ENCODE measurements around the gene GRAMD4.
A peak's percentile ranks its signal among the peaks of the same experiment; 100 is the strongest.

Gene GRAMD4

DNA sequence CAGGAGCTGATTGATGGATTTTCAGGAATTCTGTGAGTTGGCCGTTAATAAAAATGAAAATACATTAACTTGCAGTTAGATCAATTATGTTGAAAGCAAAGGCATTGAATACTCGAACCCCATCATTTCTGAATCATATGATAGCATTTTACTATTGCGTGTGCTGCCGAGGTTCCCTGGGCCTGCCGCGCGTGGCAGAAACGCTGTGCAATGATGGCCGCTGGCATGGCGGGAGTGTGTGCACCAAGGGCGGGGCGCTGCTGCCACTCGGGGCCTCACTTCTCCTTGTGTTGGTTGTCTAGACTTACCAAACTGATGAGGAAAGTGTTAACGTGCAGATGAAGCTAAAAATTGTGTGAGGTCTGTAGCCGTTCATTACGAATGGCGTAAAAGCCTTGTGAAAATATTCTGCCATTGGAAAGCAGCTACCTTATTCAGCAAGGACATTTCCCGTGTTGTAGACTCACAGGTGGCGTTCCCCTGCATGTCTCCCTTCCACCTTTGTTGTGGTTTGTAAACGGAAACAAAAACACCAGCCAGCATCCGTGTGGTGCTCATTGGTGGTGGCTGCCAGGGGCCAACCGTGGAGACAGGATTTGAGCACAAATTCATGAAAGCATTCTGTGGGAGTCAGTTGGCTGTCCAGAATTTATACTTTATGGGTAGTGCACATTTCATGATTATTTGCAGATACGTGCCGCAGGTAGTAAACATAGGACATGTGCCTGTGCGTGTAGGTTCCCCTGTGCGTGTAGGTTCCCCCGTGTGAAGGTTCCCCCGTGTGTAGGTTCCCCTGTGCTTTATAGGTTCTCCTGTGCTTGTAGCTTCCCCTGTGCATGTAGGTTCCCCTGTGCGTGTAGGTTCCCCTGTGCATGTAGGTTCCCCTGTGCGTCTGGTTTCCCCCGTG is 5.9 kb upstream of the GRAMD4 start:
- Histone ChIP-seq H2AFZ (ENCODE audit: low read length) (no peak overlapping the region), H3F3A (ENCODE audit: insufficient read depth, low read length) (no peaks in the 10 kb centered on the region), H3K9me3 (ENCODE audit: low read length) (no peaks in the 10 kb centered on the region), H3K27ac (ENCODE audit: low read depth, low read length, poor library complexity, severe bottlenecking) (peak overlapping the region; percentile 77), H3K79me2 (ENCODE audit: insufficient read depth, low read length) (no peaks in the 10 kb centered on the region), H4K20me1 (ENCODE audit: insufficient read depth, low read length) (no peaks in the 10 kb centered on the region), H3K9ac (ENCODE audit: low read length) (peak overlapping the region; percentile 69), H3K27me3 (ENCODE audit: insufficient read depth, low read length) (no peaks in the 10 kb centered on the region), H3K9me2 (ENCODE audit: low read depth, low read length) (no peaks in the 10 kb centered on the region), H3K36me3 (ENCODE audit: insufficient read depth, low read length) (no peaks in the 10 kb centered on the region), H3K4me2 (ENCODE audit: low read length) (peak overlapping the region; percentile 77), H3K4me1 (ENCODE audit: insufficient read depth, low read length, severe bottlenecking) (peaks cover 24% of the 10 kb centered on the region), H3K4me3 (ENCODE audit: low read depth, low read length, poor library complexity, severe bottlenecking) (peak overlapping the region; percentile 62)
- TF ChIP-seq, protein P1, sequence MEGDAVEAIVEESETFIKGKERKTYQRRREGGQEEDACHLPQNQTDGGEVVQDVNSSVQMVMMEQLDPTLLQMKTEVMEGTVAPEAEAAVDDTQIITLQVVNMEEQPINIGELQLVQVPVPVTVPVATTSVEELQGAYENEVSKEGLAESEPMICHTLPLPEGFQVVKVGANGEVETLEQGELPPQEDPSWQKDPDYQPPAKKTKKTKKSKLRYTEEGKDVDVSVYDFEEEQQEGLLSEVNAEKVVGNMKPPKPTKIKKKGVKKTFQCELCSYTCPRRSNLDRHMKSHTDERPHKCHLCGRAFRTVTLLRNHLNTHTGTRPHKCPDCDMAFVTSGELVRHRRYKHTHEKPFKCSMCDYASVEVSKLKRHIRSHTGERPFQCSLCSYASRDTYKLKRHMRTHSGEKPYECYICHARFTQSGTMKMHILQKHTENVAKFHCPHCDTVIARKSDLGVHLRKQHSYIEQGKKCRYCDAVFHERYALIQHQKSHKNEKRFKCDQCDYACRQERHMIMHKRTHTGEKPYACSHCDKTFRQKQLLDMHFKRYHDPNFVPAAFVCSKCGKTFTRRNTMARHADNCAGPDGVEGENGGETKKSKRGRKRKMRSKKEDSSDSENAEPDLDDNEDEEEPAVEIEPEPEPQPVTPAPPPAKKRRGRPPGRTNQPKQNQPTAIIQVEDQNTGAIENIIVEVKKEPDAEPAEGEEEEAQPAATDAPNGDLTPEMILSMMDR (IDR thresholded peaks at IDR 0.05; ENCODE audit: low read length), result no peak

GRCh38 chr22:46617207-46617985 is 2.8 kb upstream of the GRAMD4 start:
- H3K9me3 ChIP-seq (ENCODE audit: low read length), result no peaks in the 10 kb centered on the region
- H3K9ac ChIP-seq (ENCODE audit: low read length), result no peak overlapping the region
- H3K79me2 ChIP-seq (ENCODE audit: insufficient read depth, low read length), result no peaks in the 10 kb centered on the region
- no peaks in the 10 kb centered on the region for H3K27me3 ChIP-seq (ENCODE audit: insufficient read depth, low read length)
- TF ChIP-seq, protein P1 (IDR thresholded peaks at IDR 0.05; ENCODE audit: low read length), result no peak
- no peak for TF ChIP-seq EZH2 (IDR thresholded peaks at IDR 0.05; ENCODE audit: borderline replicate concordance, low read length)
- H3K9me2 ChIP-seq (ENCODE audit: low read depth, low read length), result no peaks in the 10 kb centered on the region
- peaks cover 30% of the 10 kb centered on the region for H3K4me1 ChIP-seq (ENCODE audit: insufficient read depth, low read length, severe bottlenecking)
- H3K36me3 ChIP-seq (ENCODE audit: insufficient read depth, low read length), result no peaks in the 10 kb centered on the region
- no peak overlapping the region for H3K4me3 ChIP-seq (ENCODE audit: low read depth, low read length, poor library complexity, severe bottlenecking)
- no peaks in the 10 kb centered on the region for H4K20me1 ChIP-seq (ENCODE audit: insufficient read depth, low read length)
- no peaks in the 10 kb centered on the region for H3F3A ChIP-seq (ENCODE audit: insufficient read depth, low read length)
- H3K27ac ChIP-seq (ENCODE audit: low read depth, low read length, poor library complexity, severe bottlenecking), result no peak overlapping the region
- H3K4me2 ChIP-seq (ENCODE audit: low read length), result no peak overlapping the region
- H2AFZ ChIP-seq (ENCODE audit: low read length), result no peak overlapping the region

DNA sequence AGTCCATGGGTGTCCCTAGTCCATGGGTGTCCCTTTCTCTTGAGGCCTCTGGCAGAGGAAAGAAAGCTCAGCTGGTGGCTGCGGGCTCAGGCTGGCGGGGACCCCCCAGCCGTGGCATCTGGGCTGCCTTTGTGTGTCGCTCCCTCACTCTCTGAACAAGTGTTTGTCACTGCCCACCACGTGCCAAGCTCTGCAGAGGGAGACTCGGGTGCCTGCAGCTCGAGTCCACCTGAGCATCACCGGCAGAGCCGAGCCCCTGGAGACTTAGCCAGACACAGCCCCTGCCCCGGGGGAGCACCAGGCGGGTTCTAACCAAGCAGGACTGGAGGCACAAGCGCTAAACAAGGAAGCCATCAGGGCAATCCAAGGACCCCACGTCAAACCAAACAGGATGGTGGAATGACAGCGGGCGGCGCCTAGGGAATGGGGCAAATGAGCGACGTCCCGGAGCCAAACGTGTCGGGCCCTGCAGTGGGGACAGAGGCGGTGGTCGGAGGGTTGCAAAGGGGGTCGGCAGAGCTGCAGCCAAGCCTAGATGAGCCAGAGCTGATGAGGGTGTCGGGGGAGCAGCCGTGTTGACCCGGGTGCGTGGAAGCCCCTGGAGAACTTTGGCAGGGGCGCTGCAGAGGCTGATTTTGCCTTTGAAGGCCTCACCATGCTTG is 2.1 kb upstream of the GRAMD4 start:
- Histone ChIP-seq H3K27me3 (ENCODE audit: insufficient read depth, low read length) (no peaks in the 10 kb centered on the region), H3K4me3 (ENCODE audit: low read depth, low read length, poor library complexity, severe bottlenecking) (no peak overlapping the region), H3K36me3 (ENCODE audit: insufficient read depth, low read length) (no peaks in the 10 kb centered on the region), H3K79me2 (ENCODE audit: insufficient read depth, low read length) (no peaks in the 10 kb centered on the region), H3F3A (ENCODE audit: insufficient read depth, low read length) (no peaks in the 10 kb centered on the region), H3K9me2 (ENCODE audit: low read depth, low read length) (no peaks in the 10 kb centered on the region), H3K4me2 (ENCODE audit: low read length) (no peak overlapping the region), H3K9ac (ENCODE audit: low read length) (no peak overlapping the region), H2AFZ (ENCODE audit: low read length) (no peak overlapping the region), H4K20me1 (ENCODE audit: insufficient read depth, low read length) (no peaks in the 10 kb centered on the region), H3K27ac (ENCODE audit: low read depth, low read length, poor library complexity, severe bottlenecking) (no peak overlapping the region), H3K9me3 (ENCODE audit: low read length) (no peaks in the 10 kb centered on the region), H3K4me1 (ENCODE audit: insufficient read depth, low read length, severe bottlenecking) (peaks cover 27% of the 10 kb centered on the region)
- TF ChIP-seq EZH2 (IDR thresholded peaks at IDR 0.05; ENCODE audit: borderline replicate concordance, low read length), result no peak

Measured in OCI-LY1 (cell line).